Measurements from ENCODE around the gene SAMD4B.

Gene SAMD4B

GRCh38 chr19:39401549-39402345 is 59.5 kb downstream of the SAMD4B start:
- TF ChIP-seq REST (IDR thresholded peaks at IDR 0.05; ENCODE audit: insufficient replicate concordance, low read depth) (no peak), POLR2AphosphoS5 (IDR thresholded peaks at IDR 0.05; ENCODE audit: low read depth) (no peak), SPI1 (IDR thresholded peaks at IDR 0.05; ENCODE audit: borderline replicate concordance, low read depth) (no peak), GABPA (IDR thresholded peaks at IDR 0.05; ENCODE audit: low read depth) (no peak), CTCF (IDR thresholded peaks at IDR 0.05; ENCODE audit: insufficient read depth, low read length) (no peak)
- Histone ChIP-seq H3K4me3 (replicated peaks; ENCODE audit: insufficient read depth, low read length) (no peak overlapping the region; the same call in 1 of the 2 replicates), H3K27me3 (ENCODE audit: insufficient read depth, poor library complexity, severe bottlenecking) (no peaks in the 10 kb centered on the region), H3K27ac (replicated peaks) (peak overlapping the region; percentile 91)
- peak in 1 of 2 experiments; percentile 32 for DNase-seq (ENCODE audit: low read depth in 1 of 2, low spot score in 1 of 2)

- Histone ChIP-seq H3K27me3 (ENCODE audit: insufficient read depth, poor library complexity, severe bottlenecking) (no peaks in the 10 kb centered on the region), H3K4me3 (replicated peaks; ENCODE audit: insufficient read depth, low read length) (peak overlapping the region; percentile 28), H3K27ac (replicated peaks) (peak overlapping the region; percentile 91)
- TF ChIP-seq POLR2AphosphoS5 (IDR thresholded peaks at IDR 0.05; ENCODE audit: low read depth) (peak; percentile 82), CTCF (IDR thresholded peaks at IDR 0.05; ENCODE audit: insufficient read depth, low read length) (no peak), REST (IDR thresholded peaks at IDR 0.05; ENCODE audit: insufficient replicate concordance, low read depth) (peak; percentile 29), GABPA (IDR thresholded peaks at IDR 0.05; ENCODE audit: low read depth) (peak; percentile 29; the same call in 1 of the 2 replicates), SPI1 (IDR thresholded peaks at IDR 0.05; ENCODE audit: borderline replicate concordance, low read depth) (0 out of 2 replicates have a peak, but pooled peaks have one; percentile 21)
- DNase-seq (ENCODE audit: low read depth in 1 of 2, low spot score in 1 of 2), result peak; percentile 89 to 93
Observed at GRCh38 chr19:39402346-39403300, 60.4 kb downstream of the SAMD4B start.

DNA sequence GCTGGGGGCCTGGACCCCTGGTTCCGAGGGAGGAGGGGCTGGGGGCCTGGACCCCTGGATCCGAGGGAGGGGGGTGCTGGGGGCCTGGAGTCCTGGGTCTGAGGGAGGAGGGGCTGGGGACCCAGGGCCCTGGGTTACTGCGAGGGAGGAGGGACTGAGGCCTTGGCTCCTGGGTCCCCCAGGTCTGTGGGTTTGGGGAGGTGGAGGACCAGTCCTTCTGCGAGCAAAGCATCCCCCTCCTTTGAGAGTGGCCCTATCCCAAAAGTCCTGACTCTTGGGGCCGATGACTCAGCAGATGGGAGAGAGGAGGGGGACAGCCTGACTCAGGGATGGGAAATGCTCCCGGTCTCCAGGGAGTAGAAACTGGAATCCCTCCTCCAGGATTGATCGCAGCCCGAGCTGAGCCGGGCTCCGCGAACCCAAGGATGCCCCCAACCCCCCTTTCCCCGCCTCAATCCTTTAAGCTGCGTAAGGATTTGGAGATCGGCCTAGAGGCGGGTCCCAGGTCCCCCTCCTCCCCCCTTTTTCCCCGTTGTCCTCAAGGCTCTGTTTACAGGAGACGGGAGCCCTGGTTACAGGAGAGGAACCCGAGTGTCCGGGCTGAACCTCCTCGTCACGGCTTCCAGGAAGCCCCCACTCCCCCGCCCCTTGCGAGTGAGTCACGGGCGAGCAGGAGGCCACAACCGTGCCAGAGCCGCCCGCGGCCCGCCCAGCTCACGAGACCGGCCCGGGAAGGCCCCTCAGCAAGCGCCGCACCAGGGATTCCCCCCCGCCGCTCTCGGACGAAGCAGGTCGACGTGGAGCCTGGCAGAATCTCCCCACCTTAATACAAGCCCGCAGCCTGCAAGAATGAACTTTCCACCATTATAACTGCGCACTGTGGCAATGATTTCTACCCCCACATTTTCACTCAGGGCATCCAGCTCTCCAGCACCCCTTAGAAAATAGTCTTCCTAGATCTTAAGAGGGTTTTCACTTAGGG is 61.4 kb downstream of the SAMD4B start:
- DNase-seq (ENCODE audit: low read depth in 1 of 2, low spot score in 1 of 2), result peak; percentile 83 to 94
- peak overlapping the region; percentile 91 for H3K27ac ChIP-seq (replicated peaks)
- peak overlapping the region; percentile 28 for H3K4me3 ChIP-seq (replicated peaks; ENCODE audit: insufficient read depth, low read length)
- H3K27me3 ChIP-seq (ENCODE audit: insufficient read depth, poor library complexity, severe bottlenecking), result no peaks in the 10 kb centered on the region
- TF ChIP-seq GABPA (IDR thresholded peaks at IDR 0.05; ENCODE audit: low read depth), result no peak
- no peak for TF ChIP-seq REST (IDR thresholded peaks at IDR 0.05; ENCODE audit: insufficient replicate concordance, low read depth)
- no peak for TF ChIP-seq POLR2AphosphoS5 (IDR thresholded peaks at IDR 0.05; ENCODE audit: low read depth)
- TF ChIP-seq CTCF (IDR thresholded peaks at IDR 0.05; ENCODE audit: insufficient read depth, low read length), result no peak
- no peak for TF ChIP-seq SPI1 (IDR thresholded peaks at IDR 0.05; ENCODE audit: borderline replicate concordance, low read depth)

Measured in HL-60 (cell line).